GM12878 (cell line): ENCODE results near the gene IQGAP3. TPM values are rescaled to one million over a fixed set of nuclear protein-coding genes. Genes with fewer than 3 reads are reported as not detected.

Experiments used
- ATAC-seq: fragments of 200-7000 bp; cut with Tn5 transposase; 3 replicates; pipeline ENCODE4 v1.9.1; 2020; ENCODE audit warnings: mild to moderate bottlenecking, moderate library complexity
- BruUV-seq: library from RNA; stranded (reverse); fragments of 400-500 nt; replicated peaks from 2 replicates; lab custom pipeline; 2021; lab: Mats Ljungman, UMichigan
- CTCF ChIA-PET: fragments of 300-600 bp; sonication (Branson Sonifier 250); formaldehyde crosslinking; extraction: SDS; loops from one replicate; lab custom pipeline; 2021; ENCODE audit warnings: inconsistent platforms; lab: Yijun Ruan, JAX
- POLR2A ChIA-PET: fragments of 350-600 bp; formaldehyde crosslinking; extraction: SDS; loops from one replicate; lab custom pipeline; 2021; ENCODE audit warnings: inconsistent platforms; lab: Charles Lee
- RAD21 ChIA-PET: fragments of 300-600 bp; sonication (Branson Sonifier 250); formaldehyde crosslinking; loops from one replicate; lab custom pipeline; 2023; ENCODE audit warnings: antibody characterized with exemption; ENCODE audit not compliant: unreplicated experiment; lab: Charles Lee
- SMC1A ChIA-PET: fragments of 300-600 bp; sonication (Branson Sonifier 250); formaldehyde crosslinking; loops from one replicate; lab custom pipeline; 2023; ENCODE audit not compliant: unreplicated experiment, uncharacterized antibody; lab: Charles Lee
- DNase-seq: peaks from one replicate; pipeline ENCODE4 v3.0.0-alpha.2; 2011; ENCODE audit warnings: low read depth, low spot score
- FAIRE-seq: peaks from 3 replicates; lab custom pipeline; 2011; peaks lifted over from hg19 to GRCh38; lab: Jason Lieb, UNC
- H2AFZ ChIP-seq: 2 replicates; pipeline ENCODE4 v1.6.0; 2011; ENCODE audit warnings: low read depth, low read length, control low read depth; ENCODE audit not compliant: control insufficient read depth
- H3K27ac ChIP-seq: 2 replicates; pipeline ENCODE4 v1.5.1; 2011; ENCODE audit warnings: control low read depth; ENCODE audit not compliant: control insufficient read depth, insufficient read depth
- H3K27me3 ChIP-seq, 2 experiments: replicated peaks in 1 of 2; 2 replicates each; pipeline versions ENCODE4 v1.6.0 to v1.6.1; 2011; ENCODE audit warnings: low read length in 1 of 2; ENCODE audit not compliant: control insufficient read depth in 2 of 2, insufficient read depth in 2 of 2
- H3K36me3 ChIP-seq, 2 experiments: 2 replicates each; pipeline ENCODE4 v1.5.1; 2011; ENCODE audit warnings: low read length in 1 of 2; ENCODE audit not compliant: control insufficient read depth in 2 of 2, insufficient read depth in 2 of 2
- H3K4me1 ChIP-seq: 2 replicates; pipeline ENCODE4 v1.6.1; 2011; ENCODE audit warnings: mild to moderate bottlenecking, low read length, moderate library complexity, mixed read lengths; ENCODE audit not compliant: control insufficient read depth, insufficient read depth
- H3K4me2 ChIP-seq: 2 replicates; pipeline ENCODE4 v1.6.0; 2011; ENCODE audit warnings: control low read depth; ENCODE audit not compliant: control insufficient read depth, insufficient read depth
- H3K4me3 ChIP-seq: fragments of 200-600 bp; sonication (generic); 2 replicates; pipeline ENCODE4 v1.5.1; 2016
- H3K79me2 ChIP-seq: 2 replicates; pipeline ENCODE4 v1.6.0; 2011; ENCODE audit warnings: low read length; ENCODE audit not compliant: control insufficient read depth, insufficient read depth
- H3K9ac ChIP-seq: 2 replicates; pipeline ENCODE4 v1.8.0; 2011; ENCODE audit warnings: low read length, control low read depth, mixed read lengths; ENCODE audit not compliant: control insufficient read depth, insufficient read depth
- H3K9me3 ChIP-seq: replicated peaks from 3 replicates; pipeline ENCODE4 v1.5.1; 2011; ENCODE audit warnings: mild to moderate bottlenecking, low read length; ENCODE audit not compliant: control insufficient read depth, insufficient read depth
- H4K20me1 ChIP-seq: 2 replicates; pipeline ENCODE4 v1.6.0; 2011; ENCODE audit not compliant: control insufficient read depth, insufficient read depth
- CHD2 ChIP-seq: IDR thresholded peaks from 2 replicates; pipeline ENCODE4 v1.6.1; 2011; ENCODE audit warnings: low read depth, low read length, improper control_type of control experiment, borderline replicate concordance
- CUX1 ChIP-seq: IDR thresholded peaks from 2 replicates; pipeline ENCODE4 v1.6.1; 2012; ENCODE audit warnings: improper control_type of control experiment, low read depth, low read length; ENCODE audit not compliant: insufficient replicate concordance
- IKZF2 ChIP-seq, 2 experiments: fragments of 450-650 bp; IDR thresholded peaks; 2 replicates each; pipeline ENCODE4 v1.6.1; 2017; ENCODE audit warnings: mild to moderate bottlenecking in 2 of 2, moderate library complexity in 2 of 2
- IRF4 ChIP-seq: IDR thresholded peaks from 2 replicates; pipeline ENCODE4 v1.6.1; 2011; ENCODE audit warnings: low read depth, low read length
- NFXL1 ChIP-seq: fragments of 450-650 bp; IDR thresholded peaks from 2 replicates; pipeline ENCODE4 v1.6.1; 2017; ENCODE audit warnings: antibody characterized with exemption, mild to moderate bottlenecking, borderline replicate concordance
- WGBS: methylation state at CpG from one replicate; pipeline ENCODE4 v1.1.6; 2016; ENCODE audit warnings: low lambda C conversion rate; ENCODE audit not compliant: insufficient replicate concordance, insufficient coverage; ENCODE audit errors: missing lambda C conversion rate; 5-methylcytosine and 5-hydroxymethylcytosine counted together
- in situ Hi-C: fragments of 300-500 bp; cut with MboI; formaldehyde crosslinking; loops from 9 replicates; pipeline ENCODE4 v1.14.3; 2018; ENCODE audit warnings: mixed read lengths
- intact Hi-C: fragments of 100-400 bp; cut with micrococcal nuclease; formaldehyde crosslinking; loops from one replicate; pipeline ENCODE4 v1.14.2; 2022; ENCODE audit not compliant: unreplicated experiment
- polyA plus RNA-seq, 11 experiments: library from polyadenylated mRNA; depleted of rRNA in 4 of 11; unstranded in 6 of 11; stranded (reverse) in 5 of 11; fragments of >200 nt; fragmentation: Nextera tagmentation in 4 of 11; fragmentation: Illumina TruSeq in 1 of 11; extraction: Ambion mirVana in 4 of 11; extraction: Trizol in 1 of 11; gene quantifications; 1 replicate in 1 of 11; 2 replicates in 10 of 11; pipeline versions ENCODE4 v1.2.1 to v1.2.3, GENCODE V29; 2011 to 2016; ENCODE audit warnings: inconsistent platforms in 2 of 11, missing spikeins in 2 of 11, low read depth in 1 of 11
- total RNA-seq, 4 experiments: library from RNA; depleted of rRNA in 3 of 4; stranded (reverse); fragments of >200 nt in 3 of 4; fragmentation: Illumina TruSeq in 1 of 4; extraction: Trizol in 1 of 4; gene quantifications; 2 replicates each; pipeline versions ENCODE4 v1.2.1 to v1.2.3, GENCODE V29; 2013 to 2021

The IQGAP3 gene
- total and polyA plus RNA-seq, 10 of the 15 experiments (the other 5 are each of a cell fraction or from before 2014, with no cell fraction given): 1.1 to 10.7 (median 7.9) TPM

DNA sequence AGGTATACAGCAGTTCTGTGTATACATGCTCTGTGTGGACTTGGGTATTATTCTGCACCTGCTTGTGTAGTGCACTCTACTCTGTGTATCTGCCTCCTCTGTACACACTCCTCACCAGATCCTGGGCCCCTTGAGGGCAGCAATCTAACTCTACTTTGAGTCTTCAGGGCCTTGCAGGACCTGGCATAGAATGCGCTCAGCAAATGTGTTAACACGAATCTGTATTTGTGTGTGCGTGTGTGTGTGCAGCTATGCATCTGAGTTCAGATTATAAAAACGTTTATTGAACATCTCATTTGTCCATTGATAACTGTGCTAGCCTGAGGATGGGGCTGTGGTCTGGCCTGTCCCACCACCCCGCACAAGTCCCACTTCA is 67.9 kb downstream of the IQGAP3 start (continued):
- TF ChIP-seq CUX1: no peak

DNA sequence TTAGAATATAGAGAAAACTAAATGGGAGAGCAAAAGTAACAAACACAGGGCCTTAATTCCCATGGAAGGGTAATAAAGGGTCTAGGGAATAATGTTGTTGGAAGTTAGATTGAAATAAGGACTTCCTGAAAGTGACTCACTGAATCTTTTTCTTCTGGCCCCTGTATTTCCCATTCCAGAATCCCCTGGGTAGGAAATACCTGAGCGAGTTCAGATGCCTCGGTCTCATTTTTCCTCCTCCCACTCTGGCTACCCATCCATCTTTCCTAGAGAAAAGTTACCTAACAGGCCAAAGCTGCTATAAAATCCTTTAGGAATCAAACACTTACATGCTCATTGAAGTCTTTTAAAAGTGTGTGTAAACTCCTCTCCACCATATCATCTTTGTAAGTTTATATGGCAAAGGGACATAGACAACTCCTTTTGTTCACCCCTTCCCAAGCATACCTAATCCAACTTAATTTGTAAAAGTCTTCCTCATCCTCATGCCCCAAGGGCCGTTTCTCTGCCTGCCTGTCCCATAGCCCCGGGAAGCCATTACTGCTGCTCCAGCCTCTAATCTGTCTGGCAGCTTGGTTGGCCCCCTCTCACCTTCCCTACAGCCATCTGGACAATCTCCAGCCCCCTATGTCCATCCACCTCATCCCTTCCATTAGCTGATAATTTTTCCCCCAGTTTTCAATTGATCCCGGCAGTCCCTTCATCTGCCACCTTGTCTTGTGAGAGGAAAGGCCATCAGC is 68.5 kb downstream of the IQGAP3 start:
- TF ChIP-seq IKZF2 (IDR thresholded peaks at IDR 0.05) (0 out of 4 replicates have a peak, but pooled peaks of 1 of the 2 experiments have one; percentile 9), IRF4 (no peak), NFXL1 (no peak), CHD2 (no peak)
- no TSS peak for BruUV-seq
- Histone ChIP-seq H4K20me1 (no peaks in the 10 kb centered on the region), H3K4me2 (0 out of 2 replicates have a peak overlapping the region, but pooled peaks have one; percentile 93), H3K79me2 (peaks cover 23% of the 10 kb centered on the region), H3K9ac (peak overlapping the region; percentile 76), H3K27ac (peak overlapping the region; percentile 98), H3K36me3 (no peaks in the 10 kb centered on the region), H3K4me1 (peaks cover 53% of the 10 kb centered on the region), H3K27me3 (no peaks in the 10 kb centered on the region), H2AFZ (no peak overlapping the region), H3K4me3 (no peak overlapping the region; the same call in 1 of the 2 replicates), H3K9me3 (no peaks in the 10 kb centered on the region)
- ChIA-PET POLR2A (interaction anchor here (1.7 to 17.1 kb wide), 4 partner anchors 13 to 222 kb away, joined by 4 to 630 read pairs (median 8); partner anchors contain the start of genes MEF2D and SMG5), CTCF (interaction anchor here (0.6 to 10.0 kb wide), 9 partner anchors 8 to 564 kb away, joined by 3 to 175 read pairs (median 4); partner anchors contain the start of gene GPATCH4), SMC1A (interaction anchor here (0.6 to 16.4 kb wide), 4 partner anchors 14 to 58 kb away, joined by 3 to 460 read pairs (median 4); no protein-coding TSS in a partner anchor), RAD21 (interaction anchor here (0.8 to 5.8 kb wide), 6 partner anchors 8 to 161 kb away, joined by 3 to 323 read pairs (median 6); no protein-coding TSS in a partner anchor)
- in situ Hi-C loops: no loop called here
- intact Hi-C loops: loop anchor here (5.0 to 10.0 kb wide), 2 partner anchors 241 to 263 kb away; partner anchors contain the start of genes MRPL24 and PRCC
- 65% methylated on average over 5 of the region's 5 CpGs for WGBS
- ATAC-seq (no peak), DNase-seq (no peak), FAIRE-seq (no peak)
